Heart right ventricle (tissue), 16 donors: ENCODE results near the gene MGAT5B. TPM values are rescaled to one million over a fixed set of nuclear protein-coding genes. Genes with fewer than 3 reads are reported as not detected.
A peak's percentile ranks its signal among the peaks of the same experiment; 100 is the strongest.
"Not testable (repeated sequence)": the region's sequence is repeated elsewhere in the genome, so short reads cannot be mapped to it uniquely, and the experiment has no call there.

ENCODE experiments used
- ATAC-seq, 8 donors: fragments of 200-7000 bp; cut with Tn5 transposase; one replicate each; pipeline ENCODE4 v1.9.1; 2020; ENCODE audit warnings: mild to moderate bottlenecking in 8 of 8, moderate library complexity in 8 of 8, moderate number of reproducible peaks in 1 of 8
- DNase-seq, 2 donors: peaks; one replicate each; pipeline ENCODE4 v3.0.0-alpha.2; 2020
- H3K27ac ChIP-seq, 10 donors: fragments of 200-600 bp; sonication (generic) in 2 of 10; one replicate each; pipeline versions ENCODE4 v1.5.0 to v1.8.0; 2020 to 2022; ENCODE audit warnings: mild to moderate bottlenecking in 3 of 10
- H3K27me3 ChIP-seq, 7 donors: fragments of 200-600 bp; one replicate each; pipeline ENCODE4 v1.8.0; 2021 to 2022; ENCODE audit warnings: mild to moderate bottlenecking in 2 of 7
- H3K36me3 ChIP-seq, 9 donors: fragments of 200-600 bp; sonication (generic) in 1 of 9; one replicate each; pipeline versions ENCODE4 v1.5.0 to v1.8.0; 2020 to 2022; ENCODE audit warnings: mild to moderate bottlenecking in 2 of 9
- H3K4me1 ChIP-seq, 9 donors: fragments of 200-600 bp; sonication (generic) in 1 of 9; one replicate each; pipeline versions ENCODE4 v1.5.0 to v1.8.0; 2020 to 2022; ENCODE audit warnings: mild to moderate bottlenecking in 4 of 9
- H3K4me3 ChIP-seq, 10 donors: fragments of 200-600 bp; sonication (generic) in 2 of 10; one replicate each; pipeline versions ENCODE4 v1.5.0 to v1.8.0; 2020 to 2022; ENCODE audit warnings: mild to moderate bottlenecking in 7 of 10, moderate library complexity in 2 of 10
- H3K9me3 ChIP-seq, 11 donors: fragments of 200-600 bp in 10 of 11; sonication (generic) in 2 of 11; one replicate each; pipeline versions ENCODE4 v1.5.0 to v1.8.0; 2013 to 2022; ENCODE audit warnings: mild to moderate bottlenecking in 2 of 11, control low read depth in 1 of 11, moderate library complexity in 1 of 11
- WGBS, 2 donors: extraction: QIAGEN DNeasy Blood & Tissue Kit; methylation state at CpG; one replicate each; pipeline ENCODE4 v1.1.7; 2013; ENCODE audit warnings: inconsistent platforms in 1 of 2; 5-methylcytosine and 5-hydroxymethylcytosine counted together
- intact Hi-C, 10 donors: fragments of 100-400 bp; cut with DNase I; formaldehyde crosslinking; loops; one replicate each; pipeline versions ENCODE4 v1.11.1 to v1.14.2; 2022
- polyA plus RNA-seq, 2 donors: library from polyadenylated mRNA; stranded (reverse); fragments of 200-250 nt; gene quantifications; one replicate each; pipeline ENCODE4 v1.2.3, GENCODE V29; 2013
- total RNA-seq, 10 donors: library from RNA; stranded (reverse); fragmentation: NEBNext Ultra II Directional in 3 of 10; extraction: Animal tissue kit (Norgen Biotek cat#: 25700) in 3 of 10; gene quantifications; one replicate each; pipeline versions ENCODE4 v1.2.1 to v1.2.4, GENCODE V29; 2021 to 2023
- TF ChIP-seq, protein P1 (sequence below), 9 donors: fragments of 200-600 bp; sonication (generic) in 2 of 9; IDR thresholded peaks; one replicate each; pipeline versions ENCODE4 v1.5.0 to v1.8.0; 2021 to 2022; ENCODE audit warnings: antibody characterized with exemption in 9 of 9, mild to moderate bottlenecking in 5 of 9, moderate library complexity in 1 of 9
- donor health status: Arrhythmogenic right ventricular cardiomyopathy.
- donor health status: ischemic (EF 13 %, LVEDD 7.1; RV severe dilation, severe dysfunction).
- donor health status: healthy with polysubstance abuse.
- donor health status: DM: no; HTN: yes; CAD: no.
- donor health status: DM: no; HTN: no; CAD: no.
- donor health status: ischemic (EF 25% LVEDD 6.9; RV normal size, moderate dysfunction).
- donor health status: ischemic (EF 25% LVEDD 5.7; RV mildly dilated, moderate dysfunction).
- donor health status: healthy.
- donor health status: DM: yes; HTN: yes; CAD: no.
- donor health status: Ischemic cardiomyopathy.
- donor health status: ischemic (EF 35%, LVEDD 5.7; RV mildly dilated, moderate dysfunction).
- donor health status: nonischemic (EF 11% LVEDD 7.7; RV severe dilation, severe dysfunction).
- donor health status: DM: yes; HTN: yes; CAD: no.
- donor health status: PGD.
- donor health status: ischemic (EF 29% LVEDD 5.4; RV normal size, mild dysfunction).
- donor health status: nonischemic (EF 23%, LVEDD 6.1; RV moderate dilation, normal function).

MGAT5B gene
- total and polyA plus RNA-seq, 12 donors, result 0.09 to 0.29 (median 0.13) TPM; not detected in 8

DNA sequence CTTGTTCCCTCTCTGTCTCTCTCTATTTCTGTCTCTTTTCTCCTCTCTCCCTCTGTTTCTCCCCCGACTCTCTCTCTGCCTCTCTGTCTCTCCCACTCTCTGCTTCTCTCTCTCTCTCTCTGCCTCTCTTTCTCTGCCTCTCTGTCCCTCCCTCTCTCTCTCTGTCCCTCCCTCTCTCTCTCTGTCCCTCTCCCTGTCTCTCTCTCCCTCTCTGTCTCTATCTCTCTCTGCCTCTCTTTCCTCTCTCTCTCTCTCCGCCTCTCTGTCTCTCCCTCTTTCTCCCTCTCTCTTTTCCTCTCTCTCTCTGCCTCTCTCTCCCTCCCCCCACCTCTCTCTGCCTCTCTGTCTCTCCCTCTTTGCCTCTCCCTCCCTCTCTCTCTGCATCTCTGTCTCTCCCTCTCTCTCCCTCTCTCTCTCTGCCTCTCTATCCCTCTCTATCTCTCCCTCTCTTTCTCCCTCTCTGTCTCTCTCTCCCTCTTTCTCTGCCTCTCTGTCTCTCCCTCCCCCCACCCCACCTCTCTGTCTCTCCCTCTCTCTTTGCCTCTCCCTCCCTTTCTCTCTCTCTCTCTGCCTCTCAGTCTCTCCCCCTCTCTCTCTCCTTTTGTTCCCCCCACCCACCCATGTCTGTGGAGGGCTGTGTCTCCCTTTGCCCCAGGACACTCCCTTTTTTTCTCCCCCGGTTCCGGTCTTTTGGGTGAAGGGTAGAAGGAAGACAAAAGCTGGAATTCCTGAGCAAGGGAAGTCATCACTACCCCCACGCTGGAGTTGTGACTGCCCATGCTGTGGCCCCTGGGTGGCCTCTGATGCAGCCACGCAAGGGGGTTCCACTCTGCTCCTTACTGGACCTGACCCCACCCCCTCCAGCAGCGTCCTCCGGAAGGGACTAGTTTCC is 27.1 kb upstream of the MGAT5B start:
- peaks cover 0 to 21% (median 10%) of the 10 kb centered on the region in 9 donors for H3K4me1 ChIP-seq
- no peak overlapping the region for H3K4me3 ChIP-seq
- no peak overlapping the region for H3K27ac ChIP-seq
- TF ChIP-seq, protein P1, sequence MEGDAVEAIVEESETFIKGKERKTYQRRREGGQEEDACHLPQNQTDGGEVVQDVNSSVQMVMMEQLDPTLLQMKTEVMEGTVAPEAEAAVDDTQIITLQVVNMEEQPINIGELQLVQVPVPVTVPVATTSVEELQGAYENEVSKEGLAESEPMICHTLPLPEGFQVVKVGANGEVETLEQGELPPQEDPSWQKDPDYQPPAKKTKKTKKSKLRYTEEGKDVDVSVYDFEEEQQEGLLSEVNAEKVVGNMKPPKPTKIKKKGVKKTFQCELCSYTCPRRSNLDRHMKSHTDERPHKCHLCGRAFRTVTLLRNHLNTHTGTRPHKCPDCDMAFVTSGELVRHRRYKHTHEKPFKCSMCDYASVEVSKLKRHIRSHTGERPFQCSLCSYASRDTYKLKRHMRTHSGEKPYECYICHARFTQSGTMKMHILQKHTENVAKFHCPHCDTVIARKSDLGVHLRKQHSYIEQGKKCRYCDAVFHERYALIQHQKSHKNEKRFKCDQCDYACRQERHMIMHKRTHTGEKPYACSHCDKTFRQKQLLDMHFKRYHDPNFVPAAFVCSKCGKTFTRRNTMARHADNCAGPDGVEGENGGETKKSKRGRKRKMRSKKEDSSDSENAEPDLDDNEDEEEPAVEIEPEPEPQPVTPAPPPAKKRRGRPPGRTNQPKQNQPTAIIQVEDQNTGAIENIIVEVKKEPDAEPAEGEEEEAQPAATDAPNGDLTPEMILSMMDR (IDR thresholded peaks at IDR 0.05), result no peak
- intact Hi-C loops, result no loop called here
- no peak for DNase-seq
- no peaks in the 10 kb centered on the region for H3K9me3 ChIP-seq
- 10 to 11% methylated on average over 8 of the region's 8 CpGs for WGBS, 2 donors
- peaks cover 0 to 62% (median 40%) of the 10 kb centered on the region in 7 donors for H3K27me3 ChIP-seq
- no peak for ATAC-seq
- H3K36me3 ChIP-seq, result no peaks in the 10 kb centered on the region

DNA sequence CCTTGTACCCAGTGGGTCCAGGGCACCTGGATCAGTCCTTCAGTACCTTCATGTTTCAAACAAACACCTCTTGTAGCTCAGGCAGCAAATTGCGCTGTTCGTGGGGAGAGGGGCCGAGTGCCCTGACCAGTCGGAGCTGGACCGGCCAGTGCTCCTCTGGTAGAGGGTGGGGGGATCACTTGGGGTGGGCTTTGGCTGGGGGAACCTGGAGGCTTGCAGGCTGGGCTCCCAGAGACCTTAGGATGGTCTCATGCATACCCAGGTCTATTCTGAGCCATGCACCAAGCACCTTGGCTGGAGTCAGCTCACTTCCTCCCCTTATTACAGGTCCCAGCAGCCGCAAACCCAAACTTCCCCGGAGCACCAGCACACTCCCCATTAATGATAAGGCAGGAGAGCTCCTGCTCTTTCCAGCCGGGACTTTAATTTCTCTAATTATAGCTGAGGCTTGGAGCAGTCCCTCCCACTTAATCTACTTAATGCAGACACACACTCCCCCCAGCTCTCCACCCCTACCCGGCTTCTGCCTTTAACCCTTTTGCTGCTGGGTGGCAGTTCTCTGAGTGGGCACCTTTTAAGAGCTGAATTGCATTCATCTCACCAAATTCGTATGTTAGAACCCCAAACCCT is 26.3 kb upstream of the MGAT5B start:
- TF ChIP-seq, protein P1 (IDR thresholded peaks at IDR 0.05), result no peak
- intact Hi-C loops, result no loop called here
- WGBS, 2 donors, result 9 to 13% methylated on average over 10 of the region's 10 CpGs
- Histone ChIP-seq H3K36me3 (no peaks in the 10 kb centered on the region), H3K9me3 (no peaks in the 10 kb centered on the region), H3K27me3 (peaks cover 0 to 65% (median 40%) of the 10 kb centered on the region in 7 donors), H3K27ac (no peak overlapping the region), H3K4me3 (no peak overlapping the region), H3K4me1 (peaks cover 0 to 25% (median 10%) of the 10 kb centered on the region in 9 donors)
- ATAC-seq (peak in 1 of 8 donors; percentile 12), DNase-seq (no peak)

DNA sequence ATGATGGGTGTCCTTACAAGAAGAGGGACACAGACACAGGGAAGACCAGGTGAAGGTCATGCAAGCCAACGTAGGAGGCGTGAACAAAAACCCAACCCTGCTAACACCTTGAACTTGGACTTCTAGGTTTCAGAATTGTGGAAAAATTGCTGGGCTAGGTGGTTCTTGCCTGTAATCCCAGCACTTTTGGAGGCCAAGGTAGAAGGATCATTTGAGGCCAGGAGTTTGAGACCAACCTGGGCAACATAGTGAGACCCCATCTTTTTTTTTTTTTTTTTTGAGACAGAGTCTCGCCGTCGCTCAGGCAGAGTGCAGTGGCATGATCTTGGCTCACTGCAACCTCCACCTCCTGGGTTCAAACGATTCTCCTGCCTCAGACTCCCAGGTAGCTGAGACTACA is 25.1 kb upstream of the MGAT5B start:
- H3K9me3 ChIP-seq, H3K36me3 ChIP-seq, ATAC-seq, H3K27ac ChIP-seq, DNase-seq, H3K4me3 ChIP-seq, intact Hi-C loops: not testable (repeated sequence)
- Histone ChIP-seq H3K4me1 (peaks cover 0 to 25% (median 10%) of the 10 kb centered on the region in 9 donors), H3K27me3 (peaks cover 0 to 68% (median 40%) of the 10 kb centered on the region in 7 donors)
- 86 to 90% methylated on average over 6 of the region's 6 CpGs for WGBS, 2 donors

DNA sequence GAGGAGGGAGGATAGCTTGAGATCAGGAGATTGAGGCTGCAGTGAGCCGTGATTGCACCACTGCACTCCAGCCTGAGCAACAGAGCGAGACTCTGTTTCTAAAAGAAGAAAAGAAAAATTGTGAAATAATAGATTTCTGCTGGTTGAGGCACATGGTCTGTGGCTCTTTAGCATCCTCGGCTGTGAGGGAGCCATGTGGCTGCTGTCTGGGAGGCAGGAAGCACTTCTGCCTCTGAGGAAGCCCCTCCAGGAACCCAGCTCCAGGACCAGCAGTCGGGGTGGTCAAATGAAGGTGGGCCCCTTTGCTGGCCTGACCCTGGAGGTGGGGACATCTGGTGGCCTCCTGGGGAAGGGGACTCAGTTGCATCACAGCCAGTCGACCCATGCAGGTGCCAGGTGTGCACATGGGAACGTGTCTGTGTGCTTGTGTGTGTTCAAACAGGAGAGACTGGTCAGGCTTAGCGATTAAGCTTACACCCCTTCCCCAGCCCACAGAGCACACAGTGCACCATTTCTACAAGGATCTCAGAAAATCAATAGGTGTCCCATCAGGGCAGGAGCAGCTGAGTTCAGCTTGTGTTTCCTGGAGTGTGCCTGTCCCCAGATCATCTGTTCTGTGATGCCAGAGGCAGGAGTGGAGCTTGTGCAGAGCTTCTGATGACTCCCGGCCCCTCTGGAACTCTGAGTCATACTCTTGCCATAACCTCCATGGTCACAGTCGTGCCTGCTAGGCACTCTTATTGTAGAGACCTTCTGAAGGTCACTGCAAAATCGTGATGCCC is 24.3 kb upstream of the MGAT5B start:
- Histone ChIP-seq H3K27ac (no peak overlapping the region), H3K4me1 (peaks cover 0 to 25% (median 10%) of the 10 kb centered on the region in 9 donors), H3K9me3 (no peaks in the 10 kb centered on the region), H3K27me3 (peaks cover 0 to 65% (median 36%) of the 10 kb centered on the region in 7 donors), H3K36me3 (no peaks in the 10 kb centered on the region), H3K4me3 (no peak overlapping the region)
- intact Hi-C loops, result no loop called here
- DNase-seq (no peak), ATAC-seq (no peak)
- TF ChIP-seq, protein P1 (IDR thresholded peaks at IDR 0.05), result no peak
- WGBS, 2 donors, result 60 to 64% methylated on average over 10 of the region's 10 CpGs
